Activated T-cell treated with anti-CD3 and anti-CD28 coated beads, Interleukin-2, amount 50 U/mL, for 48 hours (primary cell): ENCODE results near the gene TFR2.

Experiments
- DNase-seq, 2 experiments: peaks; one replicate each; pipeline ENCODE4 v3.0.0-alpha.2; 2020

The TFR2 gene

GRCh38 chr7:100570954-100571828, 70.2 kb downstream of the TFR2 start:
- DNase-seq: peak in 1 of 2 experiments; percentile 39
